Measurements from ENCODE around the gene MARK1.

GRCh38 chr1:220710333-220710732 lies 182.4 kb downstream of the MARK1 start:
- TF ChIP-seq REST (IDR thresholded peaks at IDR 0.05; ENCODE audit: low read depth) = no peak
- no peak for TF ChIP-seq NFIC (IDR thresholded peaks at IDR 0.05)
- no peak for TF ChIP-seq EP300 (IDR thresholded peaks at IDR 0.05; ENCODE audit: borderline replicate concordance)
- no peak for TF ChIP-seq TCF12 (IDR thresholded peaks at IDR 0.05; ENCODE audit: low read depth)
- no peak for TF ChIP-seq MAX (IDR thresholded peaks at IDR 0.05)
- no peak for TF ChIP-seq YY1 (IDR thresholded peaks at IDR 0.05; ENCODE audit: low read depth)
- no peak for TF ChIP-seq CREB1 (IDR thresholded peaks at IDR 0.05; ENCODE audit: low read depth)
- TF ChIP-seq CEBPB (IDR thresholded peaks at IDR 0.05) = no peak

All from Ishikawa (cell line).